HG03439 (cell line): ENCODE measurements around the gene LTBP4.
"Not testable (repeated sequence)": the region's sequence is repeated elsewhere in the genome, so short reads cannot be mapped to it uniquely, and the experiment has no call there.

Experiments
- ATAC-seq: cut with Tn5 transposase; IDR thresholded peaks from one replicate; pipeline ENCODE4 v1.9.1; 2021; ENCODE audit warnings: mild to moderate bottlenecking, moderate library complexity; ENCODE audit not compliant: unreplicated experiment

LTBP4 gene

GRCh38 chr19:40576585-40577451 is 24.4 kb upstream of the LTBP4 start, which contains the start of gene SHKBP1:
Gene SHKBP1, plus strand, starts transcription at chr19:40576873. Its CDS starts 27 bp downstream, at chr19:40576900.
- ATAC-seq = peak; percentile 93

- no peak for ATAC-seq
Measured at GRCh38 chr19:40578442-40578908, 22.7 kb upstream of the LTBP4 start.

DNA sequence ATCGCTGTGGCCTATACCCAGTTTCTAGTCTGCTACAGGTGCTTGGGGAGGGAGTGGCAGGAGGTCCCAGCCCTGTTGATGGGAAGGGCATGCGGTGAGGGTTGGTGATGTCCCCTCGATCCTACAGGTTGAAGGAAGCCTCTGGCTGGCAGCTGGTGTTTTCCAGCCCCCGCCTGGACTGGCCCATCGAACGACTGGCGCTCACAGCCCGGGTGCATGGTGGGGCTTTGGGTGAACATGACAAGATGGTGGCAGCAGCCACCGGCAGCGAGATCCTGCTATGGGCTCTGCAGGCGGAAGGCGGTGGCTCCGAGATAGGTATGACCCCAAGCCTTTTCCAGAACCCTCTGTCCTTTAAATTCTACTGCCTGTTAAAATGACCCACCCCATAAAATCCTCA is 20.6 kb upstream of the LTBP4 start:
- no peak for ATAC-seq

DNA sequence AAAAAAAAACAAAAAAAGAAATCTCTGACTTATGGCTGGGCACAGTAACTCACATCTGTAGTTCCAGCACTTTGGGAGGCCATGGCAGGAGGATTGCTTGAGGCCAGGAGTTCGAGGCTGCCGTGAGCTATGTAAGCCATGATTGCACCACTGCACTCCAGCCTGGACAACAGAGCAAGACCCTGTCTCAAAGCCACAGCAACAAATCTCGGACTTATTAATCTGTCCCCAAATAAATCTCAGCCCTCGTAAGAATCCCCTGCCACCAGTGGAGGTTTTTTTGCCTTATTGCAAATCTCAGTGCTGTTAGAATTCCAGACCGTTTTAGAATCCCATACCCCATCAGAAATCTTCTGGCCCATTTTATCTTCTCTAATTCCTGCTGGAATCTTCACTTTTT is 19.6 kb upstream of the LTBP4 start:
- ATAC-seq = no peak

DNA sequence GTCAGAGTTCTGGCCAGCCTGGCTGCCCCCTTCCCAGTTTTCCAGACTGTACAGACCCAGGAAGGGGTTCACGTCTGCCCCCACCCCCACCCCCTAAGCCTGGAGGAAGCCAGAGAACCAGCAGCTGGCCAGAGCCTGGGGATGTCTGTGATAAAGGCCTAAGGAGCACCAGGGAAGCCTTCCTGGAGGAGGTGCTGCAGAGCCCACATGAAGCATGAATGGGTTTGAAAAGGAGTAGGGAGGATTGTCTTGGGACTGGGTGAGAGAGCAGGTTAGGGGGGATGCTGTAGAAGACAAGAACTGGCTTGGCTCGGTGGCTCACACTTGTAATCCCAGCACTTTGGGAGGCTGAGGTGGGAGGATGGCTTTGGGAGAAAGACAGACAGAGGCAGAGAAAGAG is 18.7 kb upstream of the LTBP4 start:
- ATAC-seq = no peak

DNA sequence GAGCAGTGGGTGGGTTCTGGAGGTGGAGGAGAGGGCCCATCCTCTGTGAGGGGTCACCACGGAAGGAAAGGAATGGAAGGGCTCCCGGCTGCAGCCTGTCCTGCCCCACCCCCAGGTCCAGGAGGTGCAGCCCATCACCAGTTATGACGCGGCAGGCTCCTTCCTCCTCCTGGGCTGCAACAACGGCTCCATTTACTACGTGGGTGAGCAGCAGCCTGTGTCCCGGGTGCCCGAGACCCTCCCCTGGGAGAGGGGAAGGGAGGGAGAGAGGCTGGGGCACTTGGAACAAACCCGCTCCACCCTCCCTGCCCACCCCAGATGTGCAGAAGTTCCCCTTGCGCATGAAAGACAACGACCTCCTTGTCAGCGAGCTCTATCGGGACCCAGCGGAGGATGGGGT is 17.9 kb upstream of the LTBP4 start:
- ATAC-seq = no peak

- ATAC-seq = no peak
Measured at GRCh38 chr19:40584007-40584406, 17.2 kb upstream of the LTBP4 start.

DNA sequence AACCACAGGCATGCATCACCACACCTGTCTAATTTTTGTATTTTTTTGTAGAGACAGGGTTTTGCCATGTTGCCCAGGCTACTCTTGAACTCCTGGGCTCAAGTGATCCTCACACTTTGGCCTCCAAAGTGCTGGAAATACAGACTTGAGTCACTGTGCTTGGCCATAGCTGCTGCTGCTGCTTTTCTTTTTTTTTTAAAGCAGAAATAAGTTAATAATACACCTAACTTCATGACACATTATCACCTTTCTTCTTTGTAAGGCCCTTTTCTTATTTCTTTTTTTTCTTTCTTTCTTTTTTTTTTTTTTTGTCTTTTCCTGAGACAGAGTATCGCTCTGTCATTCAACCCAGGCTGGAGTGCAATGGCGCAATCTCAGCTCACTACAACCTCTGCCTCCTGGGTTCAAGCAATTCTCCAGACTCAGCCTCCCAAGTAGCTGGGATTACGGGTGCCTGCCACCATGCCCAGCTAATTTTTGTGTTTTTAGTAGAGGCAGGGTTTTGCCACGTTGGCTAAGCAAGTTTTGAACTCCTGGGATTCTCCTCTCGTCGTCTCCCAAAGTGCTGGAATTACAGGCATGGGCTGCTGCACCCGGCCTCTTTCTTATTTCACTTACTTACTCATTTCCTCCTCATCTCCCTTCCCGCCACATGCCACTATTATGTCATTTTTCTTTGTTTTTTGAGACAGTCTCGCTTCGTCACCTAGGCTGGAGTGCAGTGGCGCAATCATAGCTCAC is 15.8 kb upstream of the LTBP4 start:
- ATAC-seq = no peak

- ATAC-seq = no peak
Measured at GRCh38 chr19:40585982-40586422, 15.2 kb upstream of the LTBP4 start.

DNA sequence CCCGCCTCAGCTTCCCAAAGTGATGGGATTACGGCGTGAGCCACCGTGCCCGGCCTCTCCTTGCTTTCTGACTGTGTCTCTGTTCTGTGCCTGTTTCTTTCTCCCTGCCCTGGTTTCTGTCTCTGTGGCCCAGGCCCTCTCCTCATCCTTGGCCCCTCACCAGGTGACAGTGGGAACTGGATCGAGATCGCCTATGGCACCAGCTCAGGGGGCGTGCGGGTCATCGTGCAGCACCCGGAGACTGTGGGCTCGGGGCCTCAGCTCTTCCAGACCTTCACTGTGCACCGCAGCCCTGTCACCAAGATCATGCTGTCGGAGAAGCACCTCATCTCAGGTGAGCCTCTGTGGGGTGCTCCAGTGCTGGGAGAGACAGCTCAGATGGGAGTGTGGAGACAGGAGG is 14.6 kb upstream of the LTBP4 start:
- ATAC-seq = no peak

DNA sequence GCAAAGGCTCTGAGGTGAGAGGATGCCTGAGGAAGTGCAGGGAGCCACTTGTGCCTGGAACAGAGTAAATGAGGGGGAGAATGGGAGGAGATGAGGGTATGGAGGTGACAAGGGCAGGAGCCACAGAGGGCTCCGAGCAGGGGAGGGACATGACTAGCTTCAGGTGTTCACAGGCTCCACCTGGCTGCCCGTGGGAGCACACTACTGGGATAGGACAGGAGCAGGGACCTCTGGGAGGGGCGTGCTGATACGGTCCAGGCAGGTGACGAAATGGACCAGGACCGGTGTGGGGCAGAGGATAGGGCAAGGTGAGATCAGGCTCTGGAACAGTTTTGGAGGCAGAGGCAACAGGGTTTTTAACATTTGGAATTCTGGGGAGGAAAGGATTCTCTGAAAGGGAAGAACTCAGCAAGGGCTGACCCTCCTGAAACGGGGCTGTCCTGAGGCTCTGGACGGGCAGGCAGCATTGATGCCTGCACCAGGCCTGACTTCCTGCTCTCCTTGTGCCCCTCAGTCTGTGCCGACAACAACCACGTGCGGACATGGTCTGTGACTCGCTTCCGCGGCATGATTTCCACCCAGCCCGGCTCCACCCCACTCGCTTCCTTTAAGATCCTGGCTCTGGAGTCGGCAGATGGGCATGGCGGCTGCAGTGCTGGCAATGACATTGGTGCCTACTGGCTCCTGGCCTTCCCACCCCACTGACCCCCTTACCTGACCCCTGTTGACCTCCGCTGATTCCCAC is 12.9 kb upstream of the LTBP4 start:
- ATAC-seq = no peak

DNA sequence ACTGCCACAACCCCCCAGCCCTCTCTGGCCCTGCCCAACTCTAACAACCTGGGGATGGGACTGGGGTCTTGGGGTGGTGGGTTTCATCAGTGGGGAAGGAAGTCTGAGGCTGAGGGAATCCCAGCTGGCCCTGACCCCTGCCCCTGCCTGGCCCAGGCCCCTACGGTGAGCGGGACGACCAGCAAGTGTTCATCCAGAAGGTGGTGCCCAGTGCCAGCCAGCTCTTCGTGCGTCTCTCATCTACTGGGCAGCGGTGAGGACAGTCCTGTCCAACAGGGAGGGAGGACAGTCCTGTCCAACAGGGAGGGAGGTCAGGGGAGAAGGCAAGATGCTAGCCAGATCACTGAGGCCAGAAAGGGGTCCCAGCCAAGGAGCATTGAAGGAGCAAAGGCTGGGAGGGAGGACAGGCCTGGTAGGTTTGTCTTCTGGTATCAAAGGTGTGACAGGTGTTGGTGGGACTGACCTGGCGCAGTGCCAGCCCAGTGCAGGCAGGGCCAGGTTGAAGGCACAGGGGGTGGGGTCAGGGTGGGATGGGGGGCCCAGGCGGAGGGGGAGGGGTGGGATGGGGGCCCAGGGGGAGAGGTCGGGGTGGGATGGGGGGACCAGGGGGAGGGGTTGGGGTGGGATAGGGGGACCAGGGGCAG is 12.1 kb upstream of the LTBP4 start:
- no peak for ATAC-seq

DNA sequence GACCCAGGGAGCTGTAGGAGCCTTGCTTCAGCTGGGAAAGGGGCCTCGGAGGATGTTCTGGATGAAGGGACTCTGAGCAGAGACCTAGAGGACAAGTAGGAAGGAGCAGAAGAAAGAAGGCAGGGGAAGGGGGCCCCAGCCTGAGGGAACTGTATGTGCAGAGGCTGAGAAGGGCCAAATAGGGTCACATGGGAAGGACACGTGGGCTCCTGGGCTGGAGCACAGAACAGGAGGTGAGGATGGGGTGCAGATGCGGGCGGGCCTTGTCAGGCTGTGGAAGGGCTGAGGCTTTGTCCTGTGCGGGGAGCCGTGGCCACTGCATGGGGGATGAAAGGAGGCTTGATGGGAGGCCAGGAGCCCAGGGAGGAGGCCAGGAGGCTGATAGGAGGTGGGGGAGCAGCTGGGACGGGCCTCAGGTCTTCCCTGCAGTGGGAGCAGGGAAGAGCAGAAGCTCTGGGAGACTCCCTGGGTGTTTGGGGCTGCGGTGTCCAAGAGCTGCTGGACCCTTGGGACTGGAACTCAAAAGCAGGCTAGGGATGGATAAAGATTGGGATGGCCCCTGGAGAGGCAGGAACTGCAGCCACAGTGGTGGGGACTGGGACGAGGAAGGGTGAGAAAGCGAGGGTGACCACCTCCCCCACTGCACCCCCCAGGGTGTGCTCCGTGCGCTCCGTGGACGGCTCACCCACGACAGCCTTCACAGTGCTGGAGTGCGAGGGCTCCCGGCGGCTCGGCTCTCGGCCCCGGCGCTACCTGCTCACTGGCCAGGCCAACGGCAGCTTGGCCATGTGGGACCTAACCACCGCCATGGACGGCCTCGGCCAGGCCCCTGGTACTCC is 11.4 kb upstream of the LTBP4 start:
- no peak for ATAC-seq

GRCh38 chr19:40590464-40591265 is 10.5 kb upstream of the LTBP4 start:
- ATAC-seq = no peak

DNA sequence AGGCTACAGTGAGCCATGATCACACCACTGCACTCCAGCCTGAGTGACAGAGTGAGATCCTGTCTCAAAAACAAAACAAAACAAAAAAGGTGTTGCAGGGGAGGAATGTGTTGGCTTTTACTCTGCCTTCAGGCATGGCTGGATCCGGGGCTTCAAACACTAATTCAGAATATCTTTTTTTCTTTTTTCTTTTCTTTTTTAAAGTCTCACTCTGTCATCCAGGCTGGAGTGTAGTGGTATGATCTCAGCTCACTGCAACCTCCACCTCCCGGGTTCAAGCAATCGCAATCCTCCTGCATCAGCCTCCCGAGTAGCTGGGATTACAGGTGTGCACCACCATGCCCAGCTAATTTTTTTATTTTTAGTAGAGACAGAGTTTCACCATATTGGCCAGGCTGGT is 9.4 kb upstream of the LTBP4 start:
- ATAC-seq = not testable (repeated sequence)

- ATAC-seq = no peak
Measured at GRCh38 chr19:40592170-40592569, 9.0 kb upstream of the LTBP4 start.

DNA sequence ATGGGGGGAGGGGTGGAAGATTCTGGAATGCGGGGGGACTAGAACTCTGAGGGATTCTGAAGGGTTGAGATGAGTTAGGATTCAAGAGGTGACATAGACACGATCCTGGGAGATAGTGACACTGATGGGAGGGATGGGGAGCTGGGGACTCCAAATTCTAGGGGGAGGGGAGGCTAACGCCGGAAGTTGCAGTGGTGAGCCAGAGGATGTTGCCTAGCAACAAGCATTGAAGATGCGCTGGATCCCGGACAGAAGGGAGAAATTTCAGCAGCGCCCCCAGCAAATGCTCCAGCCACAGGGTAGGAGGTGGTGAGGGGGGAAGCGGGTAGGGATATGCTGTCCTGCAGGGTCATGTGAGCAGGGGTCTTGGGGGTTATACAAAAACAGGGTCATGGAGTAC is 6.9 kb upstream of the LTBP4 start:
- ATAC-seq = no peak

- ATAC-seq = no peak
Measured at GRCh38 chr19:40594657-40595091, 6.5 kb upstream of the LTBP4 start.
